ENCODE measurements around the gene MARK2. TPM values are rescaled to one million over a fixed set of nuclear protein-coding genes. Genes with fewer than 3 reads are reported as not detected.

MARK2 gene
- polyA plus RNA-seq, 1 of the 3 experiments (the other 2 are of a cell fraction), result 18.8 TPM

GRCh38 chr11:63829823-63830489, 9.0 kb upstream of the MARK2 start:
- H3K79me2 ChIP-seq (ENCODE audit: insufficient read depth), result no peaks in the 10 kb centered on the region
- ChIA-PET CTCF (interaction anchor here (0.7 to 3.0 kb wide), 15 partner anchors 7 to 321 kb away, joined by 3 to 14 read pairs (median 4); partner anchors contain the start of genes NAA40 and RCOR2), POLR2A (interaction anchor here (1.5 kb wide), 1 partner anchor 9 kb away, joined by 4 read pairs; the partner anchor contains the start of gene MARK2)
- WGBS (ENCODE audit: low lambda C conversion rate), result 75% methylated on average over 4 of the region's 8 CpGs
- peaks cover 4% of the 10 kb centered on the region for H3F3A ChIP-seq (replicated peaks; ENCODE audit: insufficient read depth)
- no peak overlapping the region for H3K4me2 ChIP-seq
- H3K4me1 ChIP-seq (ENCODE audit: control insufficient read depth in 1 of 2, insufficient read depth in 2 of 2, low read depth in 1 of 2, low read length in 1 of 2), result no peaks in the 10 kb centered on the region; a peak in 1 of 4 replicates
- H3K36me3 ChIP-seq (replicated peaks in 1 of 2; ENCODE audit: control insufficient read depth in 1 of 2, insufficient read depth in 2 of 2, low read length in 1 of 2), result peaks cover 0 to 5% of the 10 kb centered on the region in 2 experiments
- no peak overlapping the region for H3K27ac ChIP-seq (ENCODE audit: low read depth in 2 of 2, low read length in 1 of 2)
- DNase-seq, result peak; percentile 79
- H2AFZ ChIP-seq (ENCODE audit: low read depth), result no peak overlapping the region
- H3K9me2 ChIP-seq, result no peaks in the 10 kb centered on the region
- no peak for TF ChIP-seq JUND (IDR thresholded peaks at IDR 0.05)
- TF ChIP-seq SMC3 (IDR thresholded peaks at IDR 0.05; ENCODE audit: low read depth, low read length), result peak; percentile 20; the same call in 1 of the 2 replicates
- TF ChIP-seq, protein P1, sequence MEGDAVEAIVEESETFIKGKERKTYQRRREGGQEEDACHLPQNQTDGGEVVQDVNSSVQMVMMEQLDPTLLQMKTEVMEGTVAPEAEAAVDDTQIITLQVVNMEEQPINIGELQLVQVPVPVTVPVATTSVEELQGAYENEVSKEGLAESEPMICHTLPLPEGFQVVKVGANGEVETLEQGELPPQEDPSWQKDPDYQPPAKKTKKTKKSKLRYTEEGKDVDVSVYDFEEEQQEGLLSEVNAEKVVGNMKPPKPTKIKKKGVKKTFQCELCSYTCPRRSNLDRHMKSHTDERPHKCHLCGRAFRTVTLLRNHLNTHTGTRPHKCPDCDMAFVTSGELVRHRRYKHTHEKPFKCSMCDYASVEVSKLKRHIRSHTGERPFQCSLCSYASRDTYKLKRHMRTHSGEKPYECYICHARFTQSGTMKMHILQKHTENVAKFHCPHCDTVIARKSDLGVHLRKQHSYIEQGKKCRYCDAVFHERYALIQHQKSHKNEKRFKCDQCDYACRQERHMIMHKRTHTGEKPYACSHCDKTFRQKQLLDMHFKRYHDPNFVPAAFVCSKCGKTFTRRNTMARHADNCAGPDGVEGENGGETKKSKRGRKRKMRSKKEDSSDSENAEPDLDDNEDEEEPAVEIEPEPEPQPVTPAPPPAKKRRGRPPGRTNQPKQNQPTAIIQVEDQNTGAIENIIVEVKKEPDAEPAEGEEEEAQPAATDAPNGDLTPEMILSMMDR (IDR thresholded peaks at IDR 0.05), result peak; percentile 45
- no peak for TF ChIP-seq MXI1 (IDR thresholded peaks at IDR 0.05; ENCODE audit: low read depth, low read length)
- TF ChIP-seq CHD2 (IDR thresholded peaks at IDR 0.05; ENCODE audit: low read length, partially characterized antibody), result no peak
- TF ChIP-seq RAD21 (IDR thresholded peaks at IDR 0.05; ENCODE audit: low read length), result peak; percentile 65
- H3K9ac ChIP-seq, result no peak overlapping the region
- H4K20me1 ChIP-seq (ENCODE audit: insufficient read depth), result no peaks in the 10 kb centered on the region
- H3K4me3 ChIP-seq (ENCODE audit: low read depth in 2 of 2, low read length in 1 of 2), result no peak overlapping the region
- H3K27me3 ChIP-seq (ENCODE audit: insufficient read depth), result no peaks in the 10 kb centered on the region
- H3K9me3 ChIP-seq, result no peaks in the 10 kb centered on the region

DNA sequence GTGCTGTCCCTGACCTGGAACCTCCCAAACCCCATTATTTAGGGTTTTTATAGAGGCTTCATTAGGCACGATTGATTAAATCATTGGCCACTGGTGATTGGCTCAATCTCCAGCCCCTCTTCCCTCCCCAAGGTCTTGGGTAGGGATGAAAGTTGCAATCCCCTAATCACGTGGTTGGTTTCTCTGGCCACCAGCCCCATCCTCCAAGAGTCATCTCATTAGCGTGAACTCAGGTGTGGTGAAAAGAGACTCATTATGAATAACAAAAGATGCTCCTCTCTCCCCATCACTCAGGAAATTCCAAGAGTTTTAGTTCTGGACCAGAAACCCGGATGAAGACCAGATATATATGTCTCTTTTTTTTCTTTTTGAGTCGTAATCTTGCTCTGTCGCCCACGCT, 7.6 kb upstream of the MARK2 start:
- Histone ChIP-seq H3K36me3 (replicated peaks in 1 of 2; ENCODE audit: control insufficient read depth in 1 of 2, insufficient read depth in 2 of 2, low read length in 1 of 2) (no peaks in the 10 kb centered on the region), H3K4me1 (ENCODE audit: control insufficient read depth in 1 of 2, insufficient read depth in 2 of 2, low read depth in 1 of 2, low read length in 1 of 2) (no peaks in the 10 kb centered on the region; a peak in 1 of 4 replicates), H4K20me1 (ENCODE audit: insufficient read depth) (no peaks in the 10 kb centered on the region), H3K27ac (ENCODE audit: low read depth in 2 of 2, low read length in 1 of 2) (no peak overlapping the region), H3K4me2 (no peak overlapping the region), H3F3A (replicated peaks; ENCODE audit: insufficient read depth) (peaks cover 4% of the 10 kb centered on the region), H3K9ac (no peak overlapping the region), H3K9me3 (no peaks in the 10 kb centered on the region), H2AFZ (ENCODE audit: low read depth) (no peak overlapping the region), H3K27me3 (ENCODE audit: insufficient read depth) (no peaks in the 10 kb centered on the region), H3K9me2 (no peaks in the 10 kb centered on the region), H3K79me2 (ENCODE audit: insufficient read depth) (no peaks in the 10 kb centered on the region), H3K4me3 (ENCODE audit: low read depth in 2 of 2, low read length in 1 of 2) (no peak overlapping the region)
- ChIA-PET POLR2A (no interaction called here), CTCF (interaction anchor here (0.7 to 2.7 kb wide), 3 partner anchors 86 to 317 kb away, joined by 4 to 12 read pairs (median 4); partner anchors contain the start of gene RCOR2)
- DNase-seq, result no peak
- no peak for TF ChIP-seq GABPA (IDR thresholded peaks at IDR 0.05; ENCODE audit: low read depth)
- no peak for TF ChIP-seq YY1 (IDR thresholded peaks at IDR 0.05; ENCODE audit: low read depth)
- no peak for TF ChIP-seq SMC3 (IDR thresholded peaks at IDR 0.05; ENCODE audit: low read depth, low read length)
- no peak for TF ChIP-seq EZH2phosphoT487 (IDR thresholded peaks at IDR 0.05; ENCODE audit: borderline replicate concordance, low read depth)
- no peak for TF ChIP-seq TCF12 (IDR thresholded peaks at IDR 0.05)
- 77% methylated on average over 7 of the region's 7 CpGs for WGBS (ENCODE audit: low lambda C conversion rate)

Measured in SK-N-SH (cell line).